RKO (cell line): ENCODE results near the gene HRH3.

Experiments
- DNase-seq: peaks from one replicate; pipeline ENCODE4 v3.0.0-alpha.2; 2016; ENCODE audit warnings: low spot score

The HRH3 gene

DNA sequence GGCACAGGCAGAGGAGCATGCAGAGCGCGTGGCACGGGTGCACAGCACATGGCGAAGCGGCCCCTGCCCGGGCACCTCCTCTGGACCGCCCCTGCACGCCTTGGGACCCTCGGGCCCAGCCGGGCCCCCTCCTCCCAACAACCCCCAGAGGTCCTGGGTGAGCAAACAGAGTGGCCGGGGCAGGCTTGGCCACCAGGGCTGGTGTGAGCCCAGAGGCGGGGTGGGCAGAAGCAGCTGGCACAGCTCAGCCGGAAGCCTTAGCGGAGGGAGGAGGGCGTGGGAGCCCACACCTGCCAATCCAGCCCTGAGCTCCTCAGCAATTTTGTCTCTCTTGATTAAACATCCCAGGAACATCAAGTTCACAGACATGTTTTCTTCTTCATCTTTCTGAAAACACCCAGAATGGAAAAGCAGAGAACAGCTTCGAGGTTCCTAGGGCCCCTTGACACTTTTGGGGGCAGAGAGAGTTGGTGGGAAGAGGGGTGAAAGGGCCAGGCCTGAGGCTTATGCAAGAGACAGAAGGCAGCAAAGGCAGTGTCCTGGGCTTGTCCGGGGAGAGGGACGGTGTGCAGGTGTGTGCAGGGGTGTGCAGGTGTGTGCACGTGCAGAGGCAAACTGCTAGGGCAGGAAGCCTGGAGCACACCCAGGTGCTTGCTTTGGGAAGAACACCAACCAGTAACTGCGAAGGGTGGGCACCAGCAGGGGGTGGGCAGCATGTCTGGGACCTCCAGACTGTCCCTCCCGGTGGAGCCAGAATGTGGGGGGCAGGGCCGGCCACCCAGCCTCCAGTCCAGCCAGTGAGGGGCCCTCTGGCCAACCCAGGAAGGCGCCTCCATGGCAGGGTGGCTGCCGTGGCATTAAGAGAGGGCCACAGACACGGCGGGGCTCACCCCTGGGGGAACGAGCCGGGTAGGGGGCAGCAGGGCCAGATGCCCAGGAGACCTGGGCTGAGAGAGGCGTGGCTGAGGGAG lies 4.8 kb downstream of the HRH3 start:
- no peak for DNase-seq

DNA sequence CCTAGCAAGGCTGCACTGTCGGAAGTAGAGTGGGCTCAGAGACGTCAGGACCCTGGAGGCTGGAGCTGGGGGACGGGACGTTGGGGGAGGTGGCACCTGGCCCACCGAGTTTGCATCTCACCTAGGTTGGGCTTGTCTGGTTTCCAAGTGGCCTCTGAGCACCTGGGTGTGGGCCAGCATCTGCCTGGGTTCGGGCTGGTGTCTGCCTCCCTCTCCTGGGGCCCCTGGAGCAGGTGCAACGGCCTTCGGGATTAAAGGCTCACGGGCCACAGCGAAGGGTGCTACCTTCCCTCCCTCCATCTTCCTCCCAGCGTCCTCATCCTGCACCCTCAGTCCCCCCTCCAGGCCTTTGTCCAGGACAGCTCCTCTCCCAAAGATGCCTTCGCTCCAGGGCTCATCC lies 6.0 kb downstream of the HRH3 start:
- DNase-seq, result no peak

- no peak for DNase-seq
Observed at GRCh38 chr20:62212299-62212698, 7.8 kb downstream of the HRH3 start.

- DNase-seq, result no peak
Observed at GRCh38 chr20:62211769-62212288, 8.2 kb downstream of the HRH3 start.

- DNase-seq, result no peak
Observed at GRCh38 chr20:62211216-62211615, 8.9 kb downstream of the HRH3 start.

GRCh38 chr20:62210496-62210855 lies 9.6 kb downstream of the HRH3 start:
- DNase-seq, result no peak

GRCh38 chr20:62209850-62210495 lies 10.1 kb downstream of the HRH3 start:
- no peak for DNase-seq

GRCh38 chr20:62208795-62209755 lies 11.0 kb downstream of the HRH3 start:
- DNase-seq, result no peak

DNA sequence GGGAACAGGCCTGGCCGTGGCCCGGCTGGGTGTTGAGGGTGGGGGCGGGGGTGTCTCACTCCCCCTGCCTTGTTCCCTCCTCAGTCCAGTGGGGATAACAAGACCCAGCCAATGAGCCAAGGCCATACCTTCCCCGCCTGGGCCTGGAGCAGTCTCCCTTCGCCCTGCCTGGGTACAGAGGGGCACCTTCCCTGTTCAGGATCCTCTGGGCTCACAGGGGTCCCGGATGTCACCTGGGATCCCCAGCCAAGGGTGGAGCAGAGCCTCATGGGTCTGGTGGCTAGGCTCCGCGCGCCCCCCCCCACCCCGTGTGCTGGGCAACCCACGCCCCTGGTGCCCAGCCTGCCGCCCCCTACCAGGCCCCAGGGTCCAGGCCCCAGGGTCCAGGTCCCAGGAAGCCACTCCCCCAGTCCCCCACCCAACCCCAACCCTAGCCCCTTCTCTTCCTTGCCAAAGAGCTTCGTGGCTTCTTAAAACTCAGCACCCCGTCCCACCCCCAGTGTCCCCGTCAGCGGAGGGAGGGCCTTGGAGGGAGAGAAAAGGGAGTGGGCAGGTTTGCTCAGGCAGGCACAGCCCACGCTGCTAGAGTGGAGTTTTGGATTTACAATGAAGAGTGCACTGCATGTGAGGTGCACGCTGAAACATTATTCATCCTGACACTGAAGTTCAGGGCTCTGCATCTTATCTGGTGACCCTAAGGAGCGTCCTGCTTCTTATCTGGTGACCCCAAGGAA lies 11.8 kb downstream of the HRH3 start:
- DNase-seq, result no peak

DNA sequence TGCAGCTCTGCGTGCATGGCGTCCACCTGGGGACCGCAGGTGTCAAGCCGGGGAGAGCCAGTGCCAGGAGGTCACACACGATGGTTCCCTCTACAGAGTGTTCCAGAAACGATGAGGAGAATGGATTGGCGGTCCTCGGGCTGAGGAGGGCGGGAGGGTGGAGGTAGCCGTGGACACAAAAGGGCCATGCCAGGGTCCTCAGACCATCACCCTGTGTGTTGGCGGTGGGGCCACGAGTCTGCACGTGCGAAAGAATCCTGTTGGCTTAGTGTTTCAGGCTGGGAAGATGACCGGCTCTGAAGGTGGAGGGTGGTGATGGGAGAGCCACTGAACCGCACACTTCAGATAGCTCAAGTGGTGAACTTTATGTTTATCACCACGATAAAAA lies 13.7 kb downstream of the HRH3 start:
- no peak for DNase-seq

- no peak for DNase-seq
Observed at GRCh38 chr20:62205618-62206387, 14.3 kb downstream of the HRH3 start.

- no peak for DNase-seq
Observed at GRCh38 chr20:62203378-62204030, 16.6 kb downstream of the HRH3 start.

GRCh38 chr20:62202676-62203377 lies 17.3 kb downstream of the HRH3 start:
- no peak for DNase-seq

DNA sequence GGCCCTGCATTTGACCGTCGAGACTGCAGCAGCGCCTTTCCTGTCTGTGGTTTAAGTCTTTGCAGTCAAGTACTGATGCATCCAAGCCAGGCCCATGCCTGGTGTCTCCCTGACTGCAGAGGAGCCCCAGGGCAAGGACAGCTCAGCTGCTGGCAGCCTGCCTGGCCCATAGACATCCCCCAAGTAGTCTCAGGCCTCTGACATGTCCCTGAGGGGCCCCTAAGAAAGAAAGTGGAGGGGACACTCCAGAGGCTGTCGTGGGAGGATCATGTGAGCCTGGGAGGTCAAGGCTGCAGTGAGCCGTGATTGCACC lies 18.0 kb downstream of the HRH3 start:
- no peak for DNase-seq

- no peak for DNase-seq
Observed at GRCh38 chr20:62201173-62202082, 18.6 kb downstream of the HRH3 start.

- no peak for DNase-seq
Observed at GRCh38 chr20:62200491-62201172, 19.4 kb downstream of the HRH3 start.

- no peak for DNase-seq
Observed at GRCh38 chr20:62198931-62199330, 21.1 kb downstream of the HRH3 start.

- DNase-seq, result no peak
Observed at GRCh38 chr20:62198496-62198895, 21.6 kb downstream of the HRH3 start.
